Measurements from ENCODE around the gene ZNF385D.

DNA sequence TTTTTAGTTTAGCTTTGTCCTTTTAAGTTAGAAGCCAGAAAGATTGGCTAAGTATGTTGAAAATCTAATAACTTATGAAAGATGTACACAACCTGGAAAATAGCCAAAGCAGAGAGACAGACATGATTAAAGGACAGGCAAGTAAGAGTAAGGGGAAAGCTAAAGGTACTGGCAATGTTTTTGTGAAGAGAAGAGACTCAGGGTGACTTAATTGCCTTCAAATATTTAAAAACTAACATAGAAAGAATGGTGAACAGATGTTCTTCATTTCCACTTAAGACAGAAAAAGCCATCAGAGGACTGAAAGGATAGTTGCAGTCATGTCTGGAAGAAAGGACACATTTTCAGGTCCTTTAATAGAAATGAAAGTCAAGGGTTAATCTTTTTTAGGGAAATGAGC is 68.8 kb downstream of the ZNF385D start:
- TF ChIP-seq, protein P1, sequence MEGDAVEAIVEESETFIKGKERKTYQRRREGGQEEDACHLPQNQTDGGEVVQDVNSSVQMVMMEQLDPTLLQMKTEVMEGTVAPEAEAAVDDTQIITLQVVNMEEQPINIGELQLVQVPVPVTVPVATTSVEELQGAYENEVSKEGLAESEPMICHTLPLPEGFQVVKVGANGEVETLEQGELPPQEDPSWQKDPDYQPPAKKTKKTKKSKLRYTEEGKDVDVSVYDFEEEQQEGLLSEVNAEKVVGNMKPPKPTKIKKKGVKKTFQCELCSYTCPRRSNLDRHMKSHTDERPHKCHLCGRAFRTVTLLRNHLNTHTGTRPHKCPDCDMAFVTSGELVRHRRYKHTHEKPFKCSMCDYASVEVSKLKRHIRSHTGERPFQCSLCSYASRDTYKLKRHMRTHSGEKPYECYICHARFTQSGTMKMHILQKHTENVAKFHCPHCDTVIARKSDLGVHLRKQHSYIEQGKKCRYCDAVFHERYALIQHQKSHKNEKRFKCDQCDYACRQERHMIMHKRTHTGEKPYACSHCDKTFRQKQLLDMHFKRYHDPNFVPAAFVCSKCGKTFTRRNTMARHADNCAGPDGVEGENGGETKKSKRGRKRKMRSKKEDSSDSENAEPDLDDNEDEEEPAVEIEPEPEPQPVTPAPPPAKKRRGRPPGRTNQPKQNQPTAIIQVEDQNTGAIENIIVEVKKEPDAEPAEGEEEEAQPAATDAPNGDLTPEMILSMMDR (optimal IDR thresholded peaks at IDR 0.05 in 1 of 3, IDR thresholded peaks at IDR 0.05 in 1 of 3, conservative IDR thresholded peaks at IDR 0.05 in 1 of 3; ENCODE audit: extremely low read depth in 1 of 3, insufficient read depth in 2 of 3, low read length in 3 of 3) = no peak
- TF ChIP-seq EZH2 (IDR thresholded peaks at IDR 0.05; ENCODE audit: low read length) = no peak

Data from keratinocyte (primary cell).